Measurements from ENCODE around the gene ANLN.
"Not testable (repeated sequence)": the region's sequence is repeated elsewhere in the genome, so short reads cannot be mapped to it uniquely, and the experiment has no call there.

Gene ANLN

DNA sequence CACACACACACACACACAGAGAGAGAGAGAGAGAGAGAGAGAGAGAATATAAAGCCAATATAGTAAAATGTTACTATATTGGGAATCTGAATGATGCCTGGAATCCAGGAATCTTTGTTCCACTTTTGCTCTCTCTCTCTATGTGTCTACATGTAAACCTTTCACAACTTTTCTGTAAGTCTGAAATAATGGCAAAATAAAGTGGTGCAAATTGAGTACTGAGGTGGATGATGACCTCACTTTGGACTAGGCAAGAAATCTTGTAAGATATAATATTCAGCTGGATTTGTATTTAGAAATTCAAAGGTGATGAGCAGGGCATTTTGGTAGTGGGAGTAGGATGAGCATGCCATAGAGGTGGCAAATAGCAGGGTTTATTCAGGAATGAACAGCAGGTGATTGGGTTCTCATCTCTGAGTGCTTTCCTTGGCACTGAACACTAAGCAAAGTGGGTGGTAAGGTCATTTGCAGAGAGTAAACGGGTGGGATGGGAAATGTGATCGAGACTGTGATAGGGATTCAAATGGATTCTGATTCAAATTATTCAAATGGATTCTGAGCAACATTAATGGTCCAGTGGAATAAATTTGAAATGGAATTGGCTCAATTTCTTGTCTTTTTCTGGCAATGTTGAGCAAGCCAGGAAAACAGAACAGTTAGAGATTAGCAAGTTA, 9.7 kb upstream of the ANLN start:
- no peak for DNase-seq (ENCODE audit: low spot score)

DNA sequence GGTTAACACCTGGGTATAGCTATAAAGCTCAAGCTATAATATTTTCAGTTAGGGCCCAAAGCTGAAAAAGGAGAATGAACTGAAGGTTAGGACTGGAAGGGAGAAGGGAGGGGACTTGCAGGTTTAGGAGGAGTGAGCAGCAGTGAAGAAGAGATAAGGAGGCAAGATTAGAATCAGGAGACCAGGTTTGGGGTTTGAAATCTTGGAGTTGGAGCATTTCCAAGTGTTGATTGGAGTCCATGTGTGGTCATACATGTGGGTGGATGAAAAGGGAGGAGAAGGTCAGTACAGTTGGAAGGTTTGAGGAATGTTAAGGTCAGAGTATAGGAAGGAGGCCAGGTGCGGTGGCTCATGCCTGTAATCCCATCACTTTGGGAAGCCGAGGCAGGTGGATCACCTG, 8.6 kb upstream of the ANLN start:
- no peak for DNase-seq (ENCODE audit: low spot score)

DNA sequence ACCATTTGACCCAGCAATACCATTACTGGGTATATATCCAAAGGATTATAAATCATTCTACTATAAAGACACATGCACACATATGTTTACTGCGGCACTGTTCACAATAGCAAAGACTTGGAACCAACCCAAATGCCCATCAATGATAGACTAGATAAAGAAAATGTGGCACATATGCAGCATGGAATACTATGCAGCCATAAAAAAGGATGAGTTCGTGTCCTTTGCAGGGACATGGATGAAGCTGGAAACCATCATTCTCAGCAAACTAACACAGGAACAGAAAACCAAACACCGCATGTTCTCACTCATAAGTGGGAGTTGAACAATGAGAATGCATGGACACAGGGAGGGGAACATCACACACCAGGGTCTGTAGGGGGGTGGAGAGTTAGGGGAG, 6.4 kb upstream of the ANLN start:
- not testable (repeated sequence) for DNase-seq (ENCODE audit: low spot score)

DNA sequence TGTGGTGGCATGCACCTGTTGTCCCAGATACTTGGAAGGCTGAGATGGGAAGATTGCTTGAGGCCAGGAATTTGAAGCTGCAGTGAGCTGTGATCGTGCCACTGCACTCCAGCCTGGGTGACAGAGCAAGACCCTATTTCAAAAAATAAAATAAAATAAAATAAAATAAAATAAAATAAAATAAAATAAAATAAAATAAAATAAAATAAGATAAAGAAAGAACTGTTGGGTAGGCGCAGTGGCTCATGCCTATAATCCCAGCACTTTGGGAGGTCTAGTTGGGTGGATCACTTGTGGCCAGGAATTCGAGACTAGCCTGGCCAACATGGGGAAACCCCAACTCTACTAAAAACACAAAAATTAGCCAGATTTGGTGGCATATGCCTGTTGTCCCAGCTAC, 4.0 kb upstream of the ANLN start:
- not testable (repeated sequence) for DNase-seq (ENCODE audit: low spot score)

DNA sequence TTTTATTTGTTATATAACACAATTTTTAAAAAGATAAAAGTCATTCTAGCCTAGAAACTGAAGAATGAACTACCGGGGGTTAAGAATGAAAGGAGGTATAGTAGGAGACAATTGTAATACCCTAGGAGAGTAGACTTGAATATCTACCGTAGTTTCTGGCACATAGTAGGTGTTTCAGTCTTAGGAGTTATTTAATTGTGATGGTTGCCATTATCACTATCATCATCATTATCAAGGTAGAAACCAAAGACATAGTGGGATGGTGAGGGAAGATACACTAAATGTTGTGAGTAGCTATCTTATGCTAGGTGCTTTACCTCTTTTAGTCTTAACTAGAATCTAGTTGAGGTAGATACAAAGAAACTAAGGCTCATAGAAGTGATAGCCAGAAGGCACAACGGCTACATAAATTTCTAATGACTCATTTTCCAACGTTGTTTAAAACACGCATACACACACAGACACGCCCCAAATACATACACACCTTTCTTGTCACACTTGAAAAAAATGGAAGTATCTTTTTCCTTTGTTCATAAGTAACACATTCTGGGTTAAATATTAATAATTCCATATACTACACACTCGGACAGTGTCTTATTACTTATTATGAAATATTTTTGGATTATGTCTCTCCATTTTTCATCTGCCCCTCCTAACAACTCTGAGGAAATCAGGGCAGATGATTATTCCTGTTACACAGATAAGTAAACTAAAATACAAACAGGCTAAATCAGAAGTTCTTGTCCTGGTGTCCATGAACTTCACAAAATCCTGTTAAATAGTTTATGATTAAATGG, 2.0 kb upstream of the ANLN start:
- no peak for DNase-seq (ENCODE audit: low spot score)

DNA sequence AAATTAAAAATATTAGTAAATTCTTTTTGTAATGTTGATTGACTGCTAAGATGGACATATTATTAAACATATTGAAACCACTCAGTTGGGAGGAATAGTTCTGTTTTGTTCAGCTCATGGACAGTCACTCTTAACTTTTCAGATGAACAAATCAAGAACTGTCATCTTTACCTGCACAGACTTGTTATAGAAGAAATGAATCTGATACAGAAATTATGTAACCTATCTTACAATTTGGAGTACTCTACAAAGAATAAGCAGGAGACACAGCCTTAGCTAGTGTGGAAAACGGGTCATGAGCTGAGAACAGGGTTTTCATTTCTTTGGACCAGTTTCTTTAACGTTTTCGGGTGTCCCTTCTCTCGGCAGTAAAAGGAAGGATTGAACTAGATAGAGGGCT, 1.2 kb upstream of the ANLN start:
- DNase-seq (ENCODE audit: low spot score): no peak

DNA sequence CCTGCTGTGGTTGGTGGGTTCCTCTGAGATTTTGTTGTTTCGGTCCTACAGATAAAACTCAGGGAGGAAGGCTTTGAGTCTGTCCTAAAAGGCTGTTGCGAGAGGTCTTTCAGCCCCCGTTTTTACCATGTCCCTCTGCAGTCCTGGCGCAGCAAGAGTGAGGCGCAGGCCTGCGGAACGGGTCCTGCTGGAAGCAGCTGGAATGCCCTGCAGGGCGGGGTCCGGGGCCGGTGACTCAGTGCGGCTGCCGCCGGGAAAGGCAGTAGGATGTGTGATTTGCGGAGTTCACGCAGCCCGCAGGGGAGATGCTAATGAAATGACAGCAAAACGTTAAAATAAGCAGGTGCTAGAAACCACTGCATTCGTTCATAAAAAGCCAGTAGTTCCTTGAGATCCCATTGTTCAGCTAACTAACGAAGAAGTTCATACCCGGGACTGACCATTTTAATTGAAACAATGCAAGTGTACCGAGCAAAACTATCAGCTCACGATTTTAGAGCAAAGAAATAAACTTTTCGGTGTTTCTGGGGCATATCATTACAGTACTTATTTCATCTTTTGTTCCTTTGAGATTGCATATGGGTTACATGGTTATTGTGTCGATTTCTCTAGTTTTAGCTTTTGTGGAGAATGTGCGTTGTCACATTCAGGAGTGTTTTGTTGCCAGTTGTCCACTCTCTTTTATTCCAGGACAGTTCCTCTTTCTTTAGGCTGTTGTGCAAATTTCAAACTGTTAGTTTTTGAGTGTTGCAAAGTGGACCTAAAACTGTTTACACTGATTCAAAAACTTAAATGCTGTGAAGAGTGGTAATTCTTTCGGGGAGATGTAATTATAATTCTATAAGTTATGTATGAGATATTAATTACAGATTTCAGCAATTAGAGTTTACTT, 783 bp downstream of the ANLN start:
- DNase-seq (ENCODE audit: low spot score): peak; percentile 35

DNA sequence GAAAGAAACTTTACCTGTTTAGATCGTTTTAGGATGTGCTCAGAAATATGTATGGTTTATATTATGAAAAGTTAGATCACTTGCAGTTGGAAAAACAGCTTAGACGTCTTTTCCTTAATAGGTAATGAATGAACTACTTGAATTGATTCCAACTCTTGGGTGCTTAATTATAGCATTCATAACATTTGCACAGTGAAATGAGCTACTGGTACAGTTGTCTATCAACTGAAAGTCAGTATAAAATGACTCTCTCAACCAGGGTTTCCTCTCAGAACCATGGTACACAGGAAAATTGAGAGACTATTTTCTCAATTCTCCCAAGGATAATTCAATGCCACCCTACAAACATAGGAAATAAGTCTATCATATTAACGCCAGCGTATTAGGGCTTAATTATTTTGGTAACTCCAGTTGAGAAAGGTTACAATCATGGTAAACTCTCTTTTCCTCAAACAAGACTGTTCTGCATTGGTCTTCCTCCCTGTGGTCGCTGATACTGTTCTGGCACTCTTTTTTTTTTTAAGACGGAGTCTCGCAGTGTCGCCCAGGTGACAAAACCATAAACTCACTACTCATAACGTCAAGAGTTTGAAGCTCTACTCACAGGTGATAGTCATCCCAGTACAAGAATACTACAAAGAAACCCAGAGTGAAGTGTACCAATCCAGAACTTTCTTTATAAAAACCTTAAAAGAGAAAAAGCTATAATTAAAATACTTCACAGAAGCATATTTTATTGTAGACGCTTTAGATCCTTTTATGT, 2.0 kb downstream of the ANLN start:
- no peak for DNase-seq (ENCODE audit: low spot score)

DNA sequence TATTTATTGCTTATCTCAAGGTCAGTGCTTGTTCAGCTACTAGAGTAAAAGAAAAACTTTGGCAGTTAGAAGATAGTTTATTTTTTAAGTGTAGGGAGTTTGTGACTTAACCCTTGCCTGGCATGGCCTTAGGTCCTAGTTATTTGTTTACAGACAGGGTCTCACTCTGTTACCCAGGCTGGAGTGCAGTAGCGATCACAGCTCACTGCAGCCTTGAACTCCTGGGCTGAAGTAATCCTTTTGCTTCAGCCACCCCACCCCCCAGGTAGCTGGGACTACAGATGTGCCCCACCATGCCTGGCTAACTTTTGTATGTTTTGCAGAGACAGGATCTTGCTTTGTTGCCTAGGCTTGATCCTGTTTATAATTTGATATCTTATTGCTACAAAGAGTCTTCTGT, 4.2 kb downstream of the ANLN start:
- no peak for DNase-seq (ENCODE audit: low spot score)

DNA sequence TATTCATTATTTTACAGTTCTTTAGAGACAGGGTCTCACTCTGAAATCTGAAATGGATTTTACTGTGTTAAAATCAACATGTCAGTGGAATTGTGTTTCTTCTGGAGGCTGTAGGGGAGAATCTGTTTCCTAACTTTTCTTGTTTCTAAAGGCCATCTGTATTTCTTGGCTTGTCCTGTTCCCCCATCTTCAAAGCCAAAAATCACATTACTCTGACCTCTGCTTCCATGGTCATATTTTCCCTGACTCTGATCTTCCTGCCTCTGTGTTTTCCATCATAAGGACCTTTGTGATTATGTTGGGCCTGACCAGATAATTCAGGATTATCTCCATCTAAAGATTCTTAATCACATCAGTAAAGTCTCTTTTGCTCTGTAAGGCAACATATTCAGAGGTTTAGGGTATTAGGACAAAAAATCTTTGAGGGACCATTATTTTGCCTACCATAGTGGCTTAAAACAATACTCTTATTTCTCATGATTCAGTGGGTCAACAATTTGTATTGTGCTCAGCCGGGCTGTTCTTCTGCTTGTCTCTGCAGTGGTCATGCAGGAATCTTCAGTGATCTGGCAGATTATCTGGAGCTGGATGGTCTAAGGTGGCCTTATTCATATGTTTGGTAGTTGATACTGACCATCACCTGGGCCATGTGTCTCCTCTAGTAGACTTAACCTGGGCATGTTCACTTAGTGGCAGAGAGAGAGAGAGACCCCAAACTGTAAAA, 5.7 kb downstream of the ANLN start:
- no peak for DNase-seq (ENCODE audit: low spot score)

DNA sequence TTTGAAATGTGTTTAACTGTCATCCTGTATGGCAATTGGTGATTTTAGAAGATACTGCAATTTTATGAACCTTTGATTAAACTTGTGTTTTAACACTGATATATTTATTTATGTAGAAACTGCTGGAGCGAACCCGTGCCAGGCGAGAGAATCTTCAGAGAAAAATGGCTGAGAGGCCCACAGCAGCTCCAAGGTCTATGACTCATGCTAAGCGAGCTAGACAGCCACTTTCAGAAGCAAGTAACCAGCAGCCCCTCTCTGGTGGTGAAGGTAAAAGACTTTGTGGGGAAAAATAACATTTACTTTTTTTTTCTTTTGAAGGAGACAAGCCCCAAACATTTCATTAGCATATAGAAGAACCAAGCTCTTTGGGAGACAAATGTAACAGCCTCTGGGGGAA, 6.5 kb downstream of the ANLN start:
- peak; percentile 24 for DNase-seq (ENCODE audit: low spot score)

DNA sequence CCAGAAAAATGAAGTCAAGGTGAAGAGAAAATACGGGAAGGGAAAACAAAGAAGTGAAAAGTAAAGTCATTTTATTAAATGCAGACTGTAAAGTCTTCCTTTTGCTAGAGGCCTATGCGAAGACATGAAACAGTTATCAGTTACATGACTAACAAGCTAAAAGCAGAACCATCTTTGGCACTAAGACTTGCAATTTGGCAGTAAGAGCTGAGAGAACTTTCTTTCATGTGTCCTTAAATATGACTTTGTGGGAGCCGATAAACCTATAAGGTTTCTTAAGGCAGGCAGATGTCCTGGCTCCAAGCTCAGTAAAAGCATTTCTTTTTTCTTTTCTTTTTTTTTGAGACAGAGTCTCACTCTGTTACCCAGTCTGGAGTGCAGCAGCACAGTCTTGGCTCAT, 10.4 kb downstream of the ANLN start:
- no peak for DNase-seq (ENCODE audit: low spot score)

DNA sequence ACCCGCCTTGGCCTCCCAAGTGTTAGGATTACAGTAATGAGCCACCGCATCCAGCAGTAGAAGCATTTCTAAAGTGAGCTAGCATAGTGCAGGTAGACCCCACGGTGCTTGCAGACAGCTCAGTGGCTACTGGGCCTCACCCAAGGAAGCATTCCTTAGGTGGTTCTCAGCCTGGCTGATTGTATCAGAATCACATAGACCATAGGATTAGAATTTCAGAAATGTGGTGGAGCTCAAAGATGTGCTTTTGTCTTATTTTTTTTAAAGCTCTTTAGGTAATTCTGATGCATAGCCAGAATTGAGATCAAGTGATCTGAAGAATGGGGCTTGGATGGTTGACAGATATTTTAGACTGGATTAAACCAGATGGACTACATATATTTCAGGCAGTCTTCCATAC, 10.9 kb downstream of the ANLN start:
- DNase-seq (ENCODE audit: low spot score): no peak

DNA sequence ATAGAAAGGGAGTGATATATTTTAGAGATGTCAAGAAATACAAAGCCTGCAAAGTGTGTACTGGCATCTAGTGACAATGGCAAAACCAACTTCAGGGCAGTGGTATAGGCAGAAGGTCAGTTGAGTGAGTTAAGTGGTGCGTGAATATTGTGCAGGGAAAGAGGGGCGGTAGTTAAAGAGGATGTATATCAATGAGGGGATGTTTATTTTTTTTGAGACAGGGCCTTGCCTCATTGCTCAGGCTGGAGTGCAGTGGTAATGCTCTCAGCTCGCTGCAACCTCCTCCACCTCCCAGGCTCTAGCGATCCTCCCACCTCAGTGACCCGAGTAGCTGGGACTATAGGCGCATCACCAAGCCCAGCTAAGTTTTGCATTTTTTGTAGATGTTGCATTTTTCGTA, 13.8 kb downstream of the ANLN start:
- DNase-seq (ENCODE audit: low spot score): no peak

DNA sequence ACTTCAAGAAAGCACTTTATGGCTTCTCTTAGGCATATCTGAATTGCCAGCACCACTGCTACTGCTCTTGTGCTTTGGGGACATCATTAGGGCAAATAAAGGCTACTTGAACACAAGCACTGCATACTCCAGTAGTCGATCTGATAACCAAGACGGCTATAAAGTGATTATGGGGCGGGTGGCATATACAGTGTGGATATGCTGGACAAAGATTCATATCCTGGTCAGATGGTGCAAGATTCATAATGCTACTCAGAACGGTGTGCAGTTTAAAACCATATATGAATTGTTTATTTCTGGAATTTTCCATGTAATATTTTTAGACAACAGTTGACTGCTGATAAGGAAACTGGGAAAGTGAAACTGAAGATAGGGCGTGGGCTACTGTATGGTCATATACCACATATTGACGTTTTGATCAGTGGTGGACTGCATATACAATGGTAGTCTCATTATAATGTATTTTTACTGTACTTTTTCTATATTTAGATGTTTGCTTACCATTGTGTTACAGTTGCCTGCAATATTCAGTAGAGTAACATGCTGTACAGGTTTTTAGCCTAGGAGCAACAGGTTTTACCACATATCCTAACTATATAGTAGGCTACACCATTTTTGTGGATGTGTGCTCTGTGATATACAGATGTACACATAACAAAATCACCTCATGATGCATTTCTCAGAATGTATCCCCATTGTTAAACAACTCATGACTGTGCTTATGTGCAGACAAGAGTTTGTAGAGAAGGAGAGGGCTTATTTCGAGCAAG, 15.2 kb downstream of the ANLN start:
- DNase-seq (ENCODE audit: low spot score): no peak

DNA sequence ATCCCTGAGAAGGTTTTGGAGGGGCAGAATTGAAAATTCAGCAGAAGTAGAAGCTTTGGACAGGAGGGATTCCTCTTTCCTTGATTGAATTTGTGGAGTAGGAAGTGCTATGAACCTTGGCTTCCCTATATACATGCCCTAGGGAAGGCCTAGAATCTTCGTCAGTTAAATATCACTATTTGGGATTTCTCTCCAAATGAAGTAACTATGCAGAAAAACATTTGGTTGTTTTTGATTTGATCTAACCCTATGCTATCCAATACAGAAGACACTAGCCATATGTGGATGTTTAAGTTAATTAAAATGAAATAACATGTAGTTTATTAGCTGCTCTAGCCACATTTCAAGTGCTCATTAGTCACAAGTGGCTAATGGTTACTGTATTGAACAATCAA, 15.7 kb downstream of the ANLN start:
- DNase-seq (ENCODE audit: low spot score): no peak

DNA sequence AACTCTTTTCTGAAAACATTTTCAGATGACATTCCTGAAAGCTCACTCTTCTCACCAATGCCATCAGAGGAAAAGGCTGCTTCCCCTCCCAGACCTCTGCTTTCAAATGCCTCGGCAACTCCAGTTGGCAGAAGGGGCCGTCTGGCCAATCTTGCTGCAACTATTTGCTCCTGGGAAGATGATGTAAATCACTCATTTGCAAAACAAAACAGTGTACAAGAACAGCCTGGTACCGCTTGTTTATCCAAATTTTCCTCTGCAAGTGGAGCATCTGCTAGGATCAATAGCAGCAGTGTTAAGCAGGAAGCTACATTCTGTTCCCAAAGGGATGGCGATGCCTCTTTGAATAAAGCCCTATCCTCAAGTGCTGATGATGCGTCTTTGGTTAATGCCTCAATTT, 16.5 kb downstream of the ANLN start:
- no peak for DNase-seq (ENCODE audit: low spot score)

DNA sequence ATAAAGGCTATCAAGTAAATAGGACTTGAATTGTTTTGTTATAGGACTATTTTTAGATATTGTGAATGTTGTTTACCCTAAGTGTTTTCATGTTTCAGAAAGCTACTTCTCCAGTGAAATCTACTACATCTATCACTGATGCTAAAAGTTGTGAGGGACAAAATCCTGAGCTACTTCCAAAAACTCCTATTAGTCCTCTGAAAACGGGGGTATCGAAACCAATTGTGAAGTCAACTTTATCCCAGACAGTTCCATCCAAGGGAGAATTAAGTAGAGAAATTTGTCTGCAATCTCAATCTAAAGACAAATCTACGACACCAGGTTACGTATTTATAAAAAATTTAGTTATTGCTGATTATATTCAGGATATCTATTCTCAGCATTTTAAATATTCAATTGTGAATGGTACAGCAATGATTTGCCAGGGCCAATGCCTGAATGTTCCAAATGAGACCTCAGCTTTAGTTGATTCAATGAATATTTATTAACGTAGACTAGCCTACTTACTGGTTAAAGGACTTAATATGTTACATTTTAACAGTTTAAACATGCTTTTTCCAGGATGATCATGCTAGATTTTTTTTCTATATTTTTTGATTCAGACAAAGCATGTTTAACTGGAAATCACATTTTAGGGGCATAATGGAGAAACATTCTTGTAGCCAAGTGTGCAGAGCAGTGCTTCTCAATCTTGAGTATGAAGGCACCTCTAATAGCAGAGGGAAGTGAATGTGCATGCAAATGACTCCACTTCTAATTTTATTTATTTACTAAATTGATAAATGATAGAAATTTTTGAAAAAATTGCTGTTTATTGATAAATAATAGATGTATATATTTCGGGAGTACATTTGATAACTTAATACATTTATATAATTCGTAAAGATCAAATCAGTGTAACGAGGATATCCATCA, 18.2 kb downstream of the ANLN start:
- no peak for DNase-seq (ENCODE audit: low spot score)

DNA sequence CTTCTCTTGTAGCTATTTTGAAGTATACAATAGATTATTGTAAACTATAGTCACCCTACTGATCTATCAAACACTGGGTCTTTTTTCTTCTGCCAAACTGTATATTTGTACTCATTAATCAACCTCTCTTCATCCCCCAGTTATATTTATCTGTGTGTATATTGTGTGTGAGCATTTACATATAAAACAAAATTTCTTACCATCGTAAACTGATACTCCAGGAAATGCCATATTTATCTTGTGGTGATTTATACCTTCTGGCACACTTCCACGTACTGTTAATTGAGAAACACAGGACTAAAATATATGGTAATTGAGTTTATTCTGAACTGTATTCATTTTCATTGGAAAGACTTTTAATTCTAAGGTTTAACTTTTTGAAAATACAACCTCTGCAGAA, 18.9 kb downstream of the ANLN start:
- DNase-seq (ENCODE audit: low spot score): no peak

DNA sequence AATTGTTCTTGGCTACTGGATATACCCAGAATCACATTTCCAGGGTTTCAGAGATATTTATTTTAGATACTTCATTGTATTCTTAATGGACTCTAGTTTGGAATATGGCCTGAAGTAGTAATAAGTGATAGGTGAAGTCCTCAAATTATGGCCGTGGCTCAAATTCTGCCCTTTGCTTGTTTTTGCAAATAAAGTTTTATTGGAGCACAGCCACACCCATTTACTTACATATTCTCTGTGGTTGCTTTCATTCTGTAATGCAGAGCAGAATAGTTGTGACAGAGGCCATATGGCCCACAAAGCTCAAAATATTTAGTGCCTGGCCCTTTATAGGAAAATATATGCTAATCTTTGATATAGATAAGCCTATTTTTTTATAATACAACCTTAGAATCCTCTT, 19.5 kb downstream of the ANLN start:
- no peak for DNase-seq (ENCODE audit: low spot score)
